Kasumi-1 (cell line): ENCODE results near the gene TTLL11.
"Not testable (repeated sequence)": the region's sequence is repeated elsewhere in the genome, so short reads cannot be mapped to it uniquely, and the experiment has no call there.

Experiments used
- DNase-seq, 2 experiments: peaks; one replicate each; lab custom pipeline; 2025; lab: John Stamatoyannopoulos, UW

Gene TTLL11

DNA sequence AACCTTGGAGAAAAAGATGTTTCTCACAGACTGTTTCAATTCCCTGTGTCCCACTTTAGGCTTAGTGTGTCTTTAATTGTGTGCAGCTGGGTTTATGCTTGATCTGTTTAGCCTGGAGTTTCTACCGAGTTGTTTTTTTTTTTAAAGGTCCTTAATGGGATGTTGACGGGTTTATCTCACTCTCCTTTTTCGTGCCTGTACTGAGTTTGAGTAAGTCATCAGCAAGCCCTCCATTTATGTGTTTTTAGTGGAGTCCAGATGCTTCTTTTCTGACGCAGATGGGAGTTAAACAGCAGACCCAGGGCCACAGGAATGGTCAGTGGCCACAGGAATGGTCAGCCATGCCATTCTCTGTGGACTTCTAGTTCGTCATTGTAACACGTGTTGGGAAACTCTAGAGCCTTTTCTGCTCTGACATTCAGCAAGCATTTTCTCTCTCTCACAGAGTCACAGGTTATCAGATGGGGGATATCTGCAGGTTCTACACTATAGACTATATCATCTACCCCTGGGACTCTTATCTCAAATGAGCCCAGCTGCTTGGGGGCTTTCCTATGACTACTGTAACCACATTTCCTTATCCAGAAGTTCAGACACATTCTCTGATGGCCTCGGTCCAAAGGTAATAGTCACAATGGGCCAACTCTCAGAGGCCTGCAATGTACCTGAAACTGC lies 190.5 kb downstream of the TTLL11 start:
- DNase-seq, result no peak

DNA sequence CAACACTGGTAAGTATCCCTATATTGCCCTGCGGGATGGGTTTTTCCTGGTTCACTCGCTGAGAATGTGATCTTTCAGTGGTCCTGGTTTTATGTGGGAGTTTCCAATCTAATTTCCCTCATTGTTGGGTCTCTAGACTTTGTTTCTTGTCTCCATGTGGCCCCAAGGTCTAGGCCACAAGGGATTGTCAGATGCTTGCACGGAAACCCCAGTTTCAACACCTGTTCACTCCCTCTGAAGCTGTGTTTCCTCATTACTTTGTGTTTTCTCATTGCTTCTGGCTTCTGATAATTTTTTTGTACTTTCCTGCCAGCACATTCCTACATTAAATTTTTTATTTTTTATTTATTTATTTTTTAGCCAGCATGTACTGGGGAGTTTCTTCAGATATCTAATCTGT lies 191.5 kb downstream of the TTLL11 start:
- no peak for DNase-seq

DNA sequence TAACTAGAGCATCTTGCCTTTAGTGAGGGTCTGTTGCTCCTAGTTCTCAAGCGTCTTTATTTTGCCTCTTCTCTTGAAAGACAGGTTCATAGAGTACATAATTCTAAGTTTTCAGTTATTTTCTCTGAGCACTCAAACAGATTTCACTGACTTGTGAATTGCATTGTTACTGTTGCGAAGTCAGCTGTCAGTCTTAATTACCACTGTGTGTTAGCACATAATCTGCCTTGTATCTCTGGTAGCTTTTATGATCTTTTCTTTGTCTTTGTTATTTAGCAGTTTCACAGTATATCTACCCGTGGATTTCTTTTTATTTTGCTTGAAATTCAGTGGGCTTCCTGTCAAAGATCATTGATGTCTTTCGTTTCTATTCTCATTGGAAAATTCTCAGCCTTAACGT lies 192.9 kb downstream of the TTLL11 start:
- no peak for DNase-seq

DNA sequence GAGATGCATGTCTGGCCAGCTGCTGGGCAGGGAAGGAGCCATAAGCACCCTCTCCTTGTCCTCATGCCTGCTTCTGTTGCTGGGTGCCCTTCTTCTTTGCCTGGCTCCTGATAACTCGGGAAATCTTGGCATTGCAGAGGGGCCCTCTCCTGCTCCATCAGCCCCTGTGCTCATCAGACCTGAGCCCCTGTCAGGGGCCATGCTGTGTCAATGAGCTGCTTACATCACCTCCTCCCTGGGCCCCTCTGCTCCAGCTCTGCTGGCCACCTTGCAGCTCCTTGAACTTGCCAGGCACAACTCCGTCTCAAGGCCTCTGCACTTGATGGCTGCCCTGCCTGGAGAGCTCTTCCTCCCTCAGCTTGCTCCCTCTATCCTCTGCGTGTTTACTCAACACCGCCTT lies 194.3 kb downstream of the TTLL11 start:
- no peak for DNase-seq

DNA sequence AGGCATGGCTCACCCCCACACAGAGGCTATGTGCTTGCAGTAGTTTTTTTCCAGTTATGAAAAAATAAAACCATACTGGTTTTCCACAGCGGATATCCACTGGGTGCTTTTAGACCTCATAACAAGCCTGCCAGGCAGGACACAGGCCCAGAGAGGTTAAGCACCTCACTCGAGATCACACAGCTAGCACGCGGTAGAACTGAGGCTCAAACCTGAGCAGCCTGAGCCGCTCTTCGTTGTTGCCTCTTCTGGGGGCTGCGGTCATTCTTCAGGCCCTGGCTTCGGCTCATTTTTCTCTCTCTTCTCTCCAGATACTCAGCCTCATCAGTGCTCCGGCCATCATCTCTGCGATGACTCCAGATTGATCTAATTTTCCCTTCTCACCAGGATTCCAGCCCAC lies 196.0 kb downstream of the TTLL11 start:
- DNase-seq, result no peak

DNA sequence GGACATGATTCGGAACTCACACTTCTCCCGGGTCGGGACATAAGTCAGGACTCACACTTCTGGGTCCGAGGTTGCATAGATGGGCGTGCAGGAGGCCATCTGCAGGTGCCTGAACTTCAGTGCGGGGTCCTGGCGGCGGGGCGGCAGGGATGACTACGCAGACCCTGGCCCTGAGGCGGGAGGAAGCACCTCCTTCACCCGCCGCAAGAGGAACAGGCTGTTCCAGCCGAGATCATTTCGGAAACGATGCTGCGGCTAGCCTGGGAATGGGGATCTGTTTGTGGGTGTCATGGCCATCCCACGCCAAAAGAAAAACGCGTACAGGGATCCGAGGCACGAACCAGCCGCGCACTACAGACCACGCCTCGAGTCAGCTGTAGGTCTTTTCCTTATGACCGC lies 196.6 kb downstream of the TTLL11 start:
- DNase-seq, result no peak

DNA sequence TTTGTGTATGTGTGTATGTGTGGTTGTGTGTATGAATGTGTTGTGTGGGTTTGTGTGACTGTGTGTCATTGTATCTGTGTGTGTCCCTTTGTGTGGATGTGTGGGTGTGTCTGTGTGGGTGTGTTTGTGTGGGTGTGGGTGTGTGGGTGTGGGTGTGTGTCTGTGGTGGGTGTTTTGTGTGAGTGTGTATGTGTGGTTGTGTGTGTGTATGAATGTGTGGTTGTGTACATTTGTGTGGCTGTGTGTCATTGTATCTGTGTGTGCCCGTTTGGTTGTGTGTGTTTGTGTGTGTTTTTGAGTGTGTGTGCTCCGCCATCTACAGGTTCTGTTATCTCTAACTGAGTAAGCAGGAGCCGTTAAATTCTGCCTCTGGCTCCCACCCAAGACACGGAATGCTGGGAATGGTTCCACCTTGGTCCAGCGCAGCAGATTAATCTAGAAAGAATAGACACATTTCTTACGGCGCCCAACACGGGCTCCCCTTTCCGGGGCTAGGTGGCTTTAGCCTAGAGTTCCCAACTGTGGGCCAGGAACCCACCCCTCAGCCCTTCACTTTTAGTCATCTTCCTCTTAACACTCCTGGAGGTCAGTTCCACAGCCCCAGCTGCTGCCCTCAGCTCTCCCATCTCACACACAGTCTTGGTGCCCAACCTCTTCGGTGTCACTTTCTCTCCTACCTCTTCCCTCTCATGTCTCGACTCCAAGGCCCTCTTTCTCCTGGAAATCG lies 197.1 kb downstream of the TTLL11 start:
- no peak for DNase-seq

DNA sequence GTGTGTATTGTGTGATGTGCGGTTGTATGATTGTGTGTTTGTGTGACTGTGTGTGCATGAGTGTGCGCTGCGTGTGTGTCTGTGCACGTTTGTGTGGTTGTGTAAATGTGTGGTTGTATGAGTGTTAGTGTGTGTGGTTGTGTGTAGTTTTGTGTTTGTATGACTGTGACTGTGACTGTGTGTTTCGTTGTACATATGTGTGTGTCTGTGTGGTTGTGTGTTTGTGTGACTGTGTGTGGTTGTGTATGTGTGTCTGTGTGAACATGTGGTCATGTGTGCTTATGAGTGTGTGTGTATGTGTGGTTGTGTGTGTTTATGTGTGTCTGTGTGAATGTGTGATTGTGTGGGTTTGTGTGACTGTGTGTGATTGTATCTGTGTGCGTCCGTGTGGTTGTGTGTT lies 197.8 kb downstream of the TTLL11 start:
- DNase-seq, result no peak

DNA sequence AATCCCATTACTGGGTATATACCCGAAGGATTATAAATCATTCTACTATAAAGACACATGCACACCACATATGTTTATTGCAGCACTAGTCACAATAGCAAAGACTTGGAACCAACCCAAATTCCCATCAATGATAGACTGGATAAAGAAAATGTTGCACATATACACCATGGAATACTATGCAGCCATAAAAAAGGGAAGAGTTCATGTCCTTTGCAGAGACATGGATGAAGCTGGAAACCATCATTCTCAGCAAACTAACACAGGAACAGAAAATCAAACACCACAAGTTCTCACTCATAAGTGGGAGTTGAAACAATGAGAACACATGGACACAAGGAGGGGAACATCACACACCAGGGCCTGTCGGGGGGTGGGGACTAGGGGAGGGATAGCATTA lies 198.7 kb downstream of the TTLL11 start:
- DNase-seq, result not testable (repeated sequence)

DNA sequence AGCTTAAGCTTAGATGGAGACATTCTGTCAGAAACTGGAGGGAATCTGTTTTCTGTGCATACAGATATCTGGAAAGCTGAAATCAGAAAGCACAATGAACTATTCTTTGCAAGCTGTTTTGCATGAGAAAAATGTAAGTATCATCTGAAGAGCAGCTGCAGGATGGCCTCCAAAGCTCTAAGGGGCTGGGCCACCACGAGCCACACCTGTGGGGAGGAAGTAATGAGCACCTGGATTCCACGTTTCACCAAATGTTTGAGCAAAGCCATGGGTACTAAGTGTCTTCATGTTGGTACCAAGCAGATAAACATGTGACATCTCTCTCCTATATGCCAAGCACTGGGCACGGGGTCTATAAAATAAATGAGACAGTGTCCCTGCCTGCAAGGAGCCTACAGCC lies 199.3 kb downstream of the TTLL11 start:
- no peak for DNase-seq

DNA sequence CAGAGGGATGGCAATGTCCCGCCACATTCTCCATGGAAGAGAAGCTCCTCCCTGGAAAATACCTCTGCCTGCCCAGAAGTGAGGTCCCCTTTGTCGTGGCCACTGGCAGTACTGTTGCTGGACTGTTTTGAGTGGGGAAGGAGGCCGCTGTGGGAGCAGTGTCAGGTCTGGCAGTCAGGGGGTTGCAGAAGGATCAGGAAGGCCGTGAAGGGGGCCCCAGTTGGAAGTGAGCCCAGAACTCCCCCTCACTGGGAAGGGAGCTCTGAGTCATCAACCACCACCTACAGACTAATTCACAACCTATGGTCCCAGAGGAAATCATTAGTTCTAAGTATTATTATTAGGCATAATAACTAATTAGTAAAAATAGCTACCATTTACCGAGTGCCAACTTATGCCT lies 200.4 kb downstream of the TTLL11 start:
- DNase-seq, result no peak

DNA sequence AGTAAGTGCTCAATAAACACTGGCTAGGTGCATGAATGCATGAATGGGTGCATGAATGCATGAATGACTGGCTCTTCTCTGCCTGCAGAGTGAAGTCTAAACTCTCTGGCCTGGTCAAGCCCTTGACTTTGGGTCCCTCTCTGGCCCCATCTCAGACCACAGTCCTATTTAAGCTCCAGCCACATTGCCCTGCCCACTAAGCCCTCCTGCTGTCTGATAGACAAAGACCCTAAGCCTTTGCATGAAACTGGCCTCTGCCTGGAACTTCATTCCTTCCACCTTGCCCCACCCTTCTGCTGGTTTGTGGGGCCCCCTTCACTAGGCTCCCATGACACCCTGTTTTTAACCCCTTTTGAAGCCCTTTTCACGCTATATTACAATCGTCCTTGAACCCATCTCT lies 202.4 kb downstream of the TTLL11 start:
- no peak for DNase-seq

DNA sequence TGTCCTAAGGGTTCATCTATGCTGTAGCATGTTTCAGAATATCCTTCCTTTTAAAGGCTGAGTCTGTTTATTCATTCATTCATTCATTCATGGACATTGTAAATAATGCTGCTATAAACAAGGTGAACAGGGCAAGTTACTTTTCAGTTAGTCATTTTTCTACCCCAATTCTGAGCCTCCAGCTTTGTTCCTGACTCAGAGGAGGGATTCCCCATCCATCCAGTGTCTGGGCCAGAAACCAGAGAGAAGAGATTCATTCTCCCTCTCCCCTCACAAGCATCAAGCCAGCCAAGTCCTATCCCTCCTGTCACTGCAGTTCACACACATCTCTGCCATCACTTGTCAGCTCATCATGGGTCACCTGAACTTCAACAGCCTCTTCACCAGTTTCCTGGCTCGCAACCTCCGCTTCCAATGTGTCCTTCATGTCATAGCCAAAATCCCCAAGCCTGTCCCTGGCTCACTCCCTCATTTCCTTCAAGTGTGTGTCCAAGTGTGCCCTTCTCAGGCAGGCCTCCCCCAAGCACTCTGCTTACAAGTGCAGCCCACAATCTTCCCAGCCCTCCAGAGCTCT lies 203.0 kb downstream of the TTLL11 start:
- DNase-seq, result no peak

DNA sequence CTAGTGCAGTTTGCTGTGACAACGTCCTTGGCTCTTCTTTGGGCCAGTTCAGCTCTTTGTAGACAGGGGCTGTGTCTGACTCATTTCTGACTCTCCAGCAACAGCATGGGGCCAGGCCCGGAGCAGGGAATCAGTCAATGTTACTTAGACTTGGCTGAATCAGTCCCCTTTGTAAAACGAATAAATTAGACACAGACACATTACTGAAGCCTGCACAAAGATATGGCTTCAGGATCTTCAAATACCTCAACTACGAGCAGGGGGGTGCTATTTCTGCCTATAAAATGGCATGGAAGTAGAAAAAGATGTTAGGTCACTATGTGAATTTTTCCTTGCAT lies 204.7 kb downstream of the TTLL11 start:
- DNase-seq, result no peak

DNA sequence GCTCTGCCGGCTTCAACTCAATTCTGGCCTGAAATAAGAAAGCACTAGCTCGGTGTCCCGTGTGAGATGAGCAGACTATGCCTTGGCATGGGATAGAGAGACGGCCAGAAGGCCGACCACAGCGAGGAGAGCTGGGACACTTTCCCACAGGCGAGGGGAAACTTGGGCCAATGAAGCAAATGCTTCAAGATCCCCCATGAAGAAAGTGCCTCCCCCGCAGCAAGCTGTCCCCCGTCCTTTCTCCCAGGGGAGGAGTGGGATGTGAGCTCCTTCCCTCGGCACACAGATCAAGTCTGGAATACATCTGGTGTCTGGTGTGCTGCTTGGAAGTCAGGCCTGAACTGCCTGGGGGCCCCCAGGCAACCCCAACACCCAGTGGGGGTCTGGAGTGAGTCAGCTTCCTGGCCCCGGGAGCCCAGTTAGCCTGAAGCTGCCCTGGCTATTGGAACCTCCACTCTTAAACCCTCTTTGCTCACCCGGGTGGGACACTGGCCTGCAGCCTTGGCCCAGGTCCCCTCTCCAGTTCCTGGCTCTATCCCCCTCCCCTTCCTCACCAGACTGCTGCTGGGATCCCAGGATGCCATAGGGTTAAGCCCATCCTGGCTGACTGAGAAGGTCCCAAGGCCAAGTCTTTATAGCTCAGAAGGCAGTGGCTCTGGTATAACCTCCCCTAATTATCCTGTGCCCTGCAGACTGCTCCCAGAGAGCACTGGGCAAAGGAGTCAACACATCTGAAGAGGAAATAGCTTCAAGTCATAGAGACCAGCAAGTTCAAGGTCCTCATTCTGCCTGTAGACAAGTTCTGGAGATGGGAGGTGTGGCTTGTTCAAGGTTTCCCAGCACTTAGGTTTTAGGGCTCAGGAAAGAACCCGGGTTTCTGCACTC lies 205.3 kb downstream of the TTLL11 start:
- no peak for DNase-seq

DNA sequence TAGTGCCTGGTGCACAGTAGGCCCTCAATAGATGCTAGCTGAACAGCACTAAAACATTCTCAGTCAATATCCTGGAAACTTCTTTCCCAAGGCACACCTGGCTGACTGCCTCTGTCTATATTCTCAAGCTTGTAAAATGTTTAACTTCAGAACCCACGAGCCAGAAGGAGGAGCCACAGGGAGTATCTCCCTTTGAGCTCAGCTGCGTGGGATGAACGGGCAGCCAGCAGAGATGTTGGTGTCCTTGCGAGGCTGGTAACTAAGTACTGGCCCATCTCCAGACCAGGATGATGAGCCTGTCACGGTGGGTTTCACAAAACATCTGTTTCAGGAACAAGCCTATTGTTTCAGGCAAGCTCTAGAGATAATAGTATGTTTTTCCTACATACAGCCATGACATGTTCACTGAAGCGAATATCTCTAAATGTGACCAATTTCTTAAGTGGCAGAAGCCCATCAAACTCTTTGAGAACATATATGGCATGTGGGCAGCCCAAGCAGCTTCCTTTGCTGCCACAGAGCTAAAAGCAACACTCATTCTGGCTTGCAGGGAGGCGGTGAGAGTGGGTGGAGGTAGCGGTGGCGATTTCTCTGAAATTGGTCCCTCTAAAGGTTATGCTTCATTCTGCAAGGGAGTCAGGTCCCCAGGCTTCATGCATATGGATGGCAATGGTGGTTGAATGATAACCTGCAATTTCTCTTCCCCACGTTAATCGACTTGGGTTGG lies 206.2 kb downstream of the TTLL11 start:
- DNase-seq, result no peak

DNA sequence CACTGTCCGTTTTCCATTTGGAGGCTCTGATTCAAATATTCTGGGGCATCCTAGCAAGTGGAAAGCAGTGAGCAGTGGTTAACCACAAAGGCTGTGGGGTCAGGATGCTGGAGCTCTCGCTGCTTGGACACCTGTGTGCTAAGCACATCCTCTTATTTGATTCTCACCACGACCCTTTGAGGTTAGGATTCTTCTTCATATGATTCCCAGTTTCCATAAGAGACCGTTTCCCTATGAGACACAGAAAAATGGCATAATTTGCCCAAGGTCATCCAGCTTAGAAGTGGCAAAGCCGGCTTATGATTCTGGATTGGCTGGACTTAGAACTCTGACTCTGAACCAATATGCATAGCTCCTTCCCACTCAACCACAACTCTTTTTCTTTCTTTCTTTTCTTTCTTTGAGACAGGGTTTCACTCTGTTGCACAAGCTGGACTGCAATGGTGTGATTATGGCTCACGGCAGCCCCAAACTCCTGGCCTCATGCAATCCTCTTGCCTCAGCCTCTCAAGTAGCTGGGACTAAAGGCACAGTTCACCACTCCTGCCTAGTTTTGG lies 207.7 kb downstream of the TTLL11 start:
- no peak for DNase-seq

DNA sequence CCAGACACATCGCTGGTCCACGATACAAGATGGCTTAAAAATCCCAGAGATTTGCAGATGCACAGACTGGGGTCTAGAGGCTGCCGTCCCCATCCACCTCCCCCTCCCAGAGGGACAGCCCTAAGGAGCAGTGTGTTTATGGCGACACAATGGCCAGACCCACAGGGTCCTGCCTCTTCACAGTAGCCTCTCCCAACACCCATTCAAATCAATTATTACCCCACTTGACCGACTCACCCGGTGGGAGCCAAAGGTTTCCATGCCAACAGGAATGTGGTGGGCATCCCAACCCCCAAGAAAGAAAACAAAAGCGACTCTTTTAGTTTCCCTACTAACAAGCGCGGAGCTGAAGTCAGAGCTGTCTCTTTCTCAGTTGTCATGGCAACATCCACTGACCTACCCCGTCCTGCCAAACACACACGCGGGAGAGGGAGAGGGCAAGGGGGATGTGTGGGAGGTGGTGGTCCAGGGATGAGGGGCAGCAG lies 209.0 kb downstream of the TTLL11 start:
- DNase-seq, result no peak

DNA sequence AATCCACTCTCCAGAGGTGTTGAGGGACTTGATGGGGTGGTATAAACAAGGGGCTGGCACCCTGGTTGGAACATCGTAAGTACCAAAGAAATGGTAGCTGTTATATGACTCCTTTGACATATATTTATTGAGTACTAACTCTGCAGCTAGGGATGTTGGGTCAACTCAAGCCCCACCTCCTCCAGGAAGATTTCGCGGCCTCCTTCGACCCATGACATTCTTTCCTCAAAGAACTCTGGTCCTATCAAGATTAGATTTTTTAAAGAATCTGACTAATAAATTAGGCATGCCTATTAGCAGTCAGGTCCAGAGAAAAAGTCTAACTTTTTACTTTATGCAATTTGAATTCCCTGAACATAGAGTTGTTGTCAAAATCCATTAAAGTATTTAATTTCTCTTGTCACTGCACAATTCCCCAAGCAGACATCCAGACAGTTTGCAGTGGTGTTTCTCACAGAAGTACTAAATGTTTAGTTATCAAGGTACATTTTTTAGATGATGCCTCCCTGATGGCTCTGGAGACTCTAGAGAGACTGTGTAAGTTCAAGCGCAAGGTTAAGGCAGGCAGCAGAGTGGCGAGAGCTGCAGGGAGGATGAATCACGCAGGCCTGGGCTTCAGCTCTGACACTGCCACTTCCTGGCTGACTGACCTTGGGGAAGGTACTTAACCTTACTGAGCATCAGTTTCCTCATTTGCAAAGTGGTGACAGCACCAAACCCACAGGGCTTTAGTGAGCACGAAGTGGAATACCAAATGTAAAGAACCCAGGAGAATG lies 209.6 kb downstream of the TTLL11 start:
- no peak for DNase-seq

DNA sequence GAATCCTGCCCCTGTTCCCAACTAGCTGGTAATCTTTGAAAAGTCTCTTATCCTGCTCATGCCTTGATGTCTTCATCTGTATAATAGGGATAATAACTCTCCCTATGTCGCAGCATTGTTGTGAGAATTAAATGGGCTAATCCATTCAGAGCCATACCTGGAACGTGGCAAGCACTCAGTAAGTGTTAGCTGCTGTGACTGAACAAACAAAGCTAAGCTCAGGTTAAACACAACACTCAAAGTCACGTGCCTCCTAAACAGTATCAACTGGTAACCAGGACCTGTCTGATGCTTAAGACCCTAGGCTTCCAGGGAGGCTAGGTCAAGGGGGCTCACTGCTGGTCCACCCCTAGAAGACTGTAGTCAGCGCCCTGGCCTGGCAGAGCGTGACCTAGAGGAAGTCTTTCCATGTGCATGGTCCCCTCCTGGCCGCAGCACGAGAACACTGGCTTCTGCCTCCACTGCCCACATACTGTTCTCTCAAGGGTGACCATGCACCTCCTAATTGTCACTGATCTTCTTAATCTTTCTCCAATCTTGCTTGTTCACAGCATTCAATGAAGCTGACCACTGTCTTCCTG lies 211.1 kb downstream of the TTLL11 start:
- no peak for DNase-seq
